Kidney epithelial cell (primary cell): ENCODE results near the gene PPDPF. TPM values are rescaled to one million over a fixed set of nuclear protein-coding genes. Genes with fewer than 3 reads are reported as not detected.

Experiments
- DNase-seq: peaks from one replicate; pipeline ENCODE4 v3.0.0-alpha.2; 2010; ENCODE audit warnings: low read depth
- H3K27me3 ChIP-seq: 2 replicates; pipeline ENCODE4 v1.6.0; 2011; ENCODE audit warnings: low read length; ENCODE audit not compliant: control insufficient read depth, insufficient read depth
- H3K36me3 ChIP-seq: 2 replicates; pipeline ENCODE4 v1.5.1; 2011; ENCODE audit warnings: low read length; ENCODE audit not compliant: control insufficient read depth, insufficient read depth
- H3K4me3 ChIP-seq: 2 replicates; pipeline ENCODE4 v1.5.1; 2011; ENCODE audit warnings: low read depth, mild to moderate bottlenecking, control low read depth, low read length
- CTCF ChIP-seq: IDR thresholded peaks from 2 replicates; pipeline ENCODE4 v1.5.1; 2011; ENCODE audit warnings: mild to moderate bottlenecking, moderate library complexity, low read length, control low read depth, inconsistent platforms; ENCODE audit not compliant: insufficient read depth, poor library complexity, severe bottlenecking
- total RNA-seq: library from RNA; depleted of rRNA; stranded (reverse); fragments of >200 nt; gene quantifications from 2 replicates; pipeline ENCODE4 v1.2.3, GENCODE V29; 2015

PPDPF gene
- total RNA-seq, 1 donor from 2014 or later, result 114 TPM

GRCh38 chr20:63544241-63544957, 23.8 kb downstream of the PPDPF start:
- H3K27me3 ChIP-seq, result peaks cover 34% of the 10 kb centered on the region
- TF ChIP-seq CTCF, result no peak
- no peaks in the 10 kb centered on the region for H3K36me3 ChIP-seq
- DNase-seq, result no peak
- no peak overlapping the region for H3K4me3 ChIP-seq

GRCh38 chr20:63544958-63545516, 24.5 kb downstream of the PPDPF start:
- TF ChIP-seq CTCF, result no peak
- Histone ChIP-seq H3K27me3 (peaks cover 39% of the 10 kb centered on the region), H3K4me3 (no peak overlapping the region), H3K36me3 (no peaks in the 10 kb centered on the region)
- no peak for DNase-seq

DNA sequence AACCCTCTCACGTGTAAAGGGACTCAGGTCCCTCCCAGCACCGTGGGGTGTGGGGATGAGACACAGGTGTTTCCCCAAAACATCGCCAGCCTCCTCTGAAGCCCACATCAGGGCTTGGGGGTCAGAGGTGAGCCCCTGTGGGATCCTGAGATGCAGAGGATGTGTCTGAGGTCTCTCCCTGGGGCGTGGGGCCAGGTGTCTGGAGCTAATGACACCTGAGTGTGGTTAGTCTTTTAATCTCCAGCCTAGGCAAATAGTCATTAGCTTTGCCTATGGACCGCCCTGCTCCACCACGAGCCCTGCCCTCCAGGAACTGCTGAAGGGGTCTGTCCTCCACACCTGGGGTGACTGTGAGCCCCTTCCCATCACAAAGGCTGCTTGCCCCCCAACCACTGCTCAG, 25.2 kb downstream of the PPDPF start:
- no peaks in the 10 kb centered on the region for H3K36me3 ChIP-seq
- H3K27me3 ChIP-seq, result peaks cover 39% of the 10 kb centered on the region
- no peak for TF ChIP-seq CTCF
- no peak for DNase-seq
- no peak overlapping the region for H3K4me3 ChIP-seq

DNA sequence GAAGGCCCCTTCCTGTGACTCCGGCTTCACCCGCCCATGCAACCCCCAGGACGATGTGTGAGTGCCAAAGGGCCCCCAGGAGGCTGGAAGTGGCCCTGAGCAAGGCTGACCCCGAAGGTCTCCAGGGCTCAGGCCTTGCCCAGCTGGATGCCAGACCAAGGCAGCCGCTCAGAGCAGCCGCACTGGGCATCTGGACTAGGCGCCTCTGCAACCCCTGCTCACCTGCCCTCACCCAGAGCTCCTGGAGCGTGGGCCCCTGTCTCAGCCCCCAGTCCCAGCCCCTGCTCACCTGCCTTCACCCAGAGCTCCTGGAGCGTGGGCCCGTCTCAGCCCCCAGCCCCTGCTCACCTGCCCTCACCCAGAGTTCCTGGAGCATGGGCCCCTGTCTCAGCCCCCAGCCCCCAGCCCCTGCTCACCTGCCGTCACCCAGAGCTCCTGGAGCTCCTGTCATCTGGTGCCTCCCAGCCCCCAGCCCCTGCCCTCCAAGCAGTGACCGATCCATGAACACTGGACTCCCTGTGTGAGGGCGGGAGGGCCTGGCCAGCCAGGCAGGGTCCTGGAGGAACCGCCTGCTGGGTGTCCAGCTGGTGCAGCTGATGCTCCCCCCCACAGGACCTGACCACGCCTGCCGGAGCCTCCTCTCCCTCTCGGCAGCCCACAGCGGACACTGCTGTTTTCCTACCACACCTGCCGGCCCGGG, 25.8 kb downstream of the PPDPF start:
- no peak for TF ChIP-seq CTCF
- DNase-seq, result no peak
- Histone ChIP-seq H3K4me3 (no peak overlapping the region), H3K27me3 (peaks cover 41% of the 10 kb centered on the region), H3K36me3 (no peaks in the 10 kb centered on the region)

GRCh38 chr20:63546956-63547724, 26.6 kb downstream of the PPDPF start:
- H3K36me3 ChIP-seq, result no peaks in the 10 kb centered on the region
- H3K4me3 ChIP-seq, result no peak overlapping the region
- peaks cover 41% of the 10 kb centered on the region for H3K27me3 ChIP-seq
- no peak for DNase-seq
- no peak for TF ChIP-seq CTCF
